ENCODE results near the gene KRT77. TPM values are rescaled to one million over a fixed set of nuclear protein-coding genes. Genes with fewer than 3 reads are reported as not detected.

Gene KRT77
- total RNA-seq, 1 donor from 2014 or later, result not detected

DNA sequence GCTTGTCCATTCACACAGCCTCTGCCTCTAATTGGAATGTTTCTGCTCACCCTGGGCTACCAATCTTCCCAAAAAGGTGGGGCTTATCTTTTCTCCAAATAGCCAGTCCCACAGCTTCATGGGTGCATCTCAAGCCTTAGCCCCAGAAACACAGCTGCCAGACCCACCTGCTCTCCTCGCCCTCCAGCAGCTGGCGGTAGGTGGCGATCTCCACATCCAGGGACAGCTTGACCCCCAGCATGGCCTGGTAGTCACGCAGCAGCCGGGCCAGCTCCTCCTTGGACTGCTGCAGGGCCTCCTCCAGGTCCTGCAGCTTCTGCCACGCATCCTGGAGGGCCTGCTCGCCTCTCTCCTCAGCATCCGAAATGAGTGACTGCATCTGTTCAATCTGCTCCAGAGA is 11.1 kb downstream of the KRT77 start:
- DNase-seq (ENCODE audit: low spot score), result no peak

DNA sequence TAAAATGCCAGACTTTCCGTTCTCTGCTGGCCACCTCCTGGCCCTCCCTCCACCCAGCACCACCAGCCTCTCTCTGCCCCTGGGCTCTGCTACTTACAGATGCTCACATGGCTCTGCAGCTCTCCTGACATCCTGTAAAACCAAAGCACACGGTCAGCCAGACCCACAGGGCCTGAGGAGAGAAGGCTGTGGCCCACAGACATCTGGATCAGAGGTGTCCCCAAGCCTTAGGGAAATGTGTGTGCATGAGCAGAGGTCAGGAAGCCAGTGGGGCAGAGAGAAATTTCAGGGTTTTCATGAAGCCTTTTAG is 11.5 kb downstream of the KRT77 start:
- DNase-seq (ENCODE audit: low spot score), result no peak

DNA sequence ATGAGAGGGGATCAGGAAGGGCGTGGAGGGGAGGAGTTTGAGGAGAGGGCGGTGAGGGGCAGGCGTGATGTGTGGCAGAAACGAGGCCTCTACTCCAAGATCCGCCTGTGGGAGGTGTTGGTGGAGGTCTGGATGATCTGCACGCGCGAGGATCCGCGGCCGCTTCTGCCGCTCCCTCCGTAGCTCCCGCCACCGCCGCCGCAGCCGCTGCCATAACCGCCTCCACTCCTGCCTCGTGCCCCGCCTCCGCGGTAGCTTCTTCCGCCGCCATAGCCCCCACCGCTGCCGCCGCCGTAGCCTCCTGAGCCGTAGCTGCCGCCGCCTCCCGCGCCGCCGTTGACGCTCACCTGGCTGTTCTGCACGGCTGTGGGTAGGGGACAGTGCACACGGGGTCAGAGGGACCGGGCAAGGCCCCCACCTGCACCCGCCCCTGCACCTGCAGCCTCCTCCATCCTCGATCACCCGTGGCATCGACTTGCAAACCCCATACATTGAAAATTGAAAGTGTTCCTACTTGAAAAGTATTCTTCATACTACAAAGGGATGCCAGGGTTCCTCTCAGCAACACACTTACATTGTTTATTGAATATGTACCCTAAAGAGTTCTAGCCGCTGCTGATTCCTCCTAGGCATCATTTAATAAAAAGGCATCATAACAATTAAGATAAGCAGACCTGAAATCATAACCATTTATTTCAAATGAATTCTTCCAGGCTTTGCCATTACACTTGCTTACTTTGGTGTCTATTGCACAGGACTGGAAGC is 12.1 kb downstream of the KRT77 start:
- DNase-seq (ENCODE audit: low spot score), result no peak

DNA sequence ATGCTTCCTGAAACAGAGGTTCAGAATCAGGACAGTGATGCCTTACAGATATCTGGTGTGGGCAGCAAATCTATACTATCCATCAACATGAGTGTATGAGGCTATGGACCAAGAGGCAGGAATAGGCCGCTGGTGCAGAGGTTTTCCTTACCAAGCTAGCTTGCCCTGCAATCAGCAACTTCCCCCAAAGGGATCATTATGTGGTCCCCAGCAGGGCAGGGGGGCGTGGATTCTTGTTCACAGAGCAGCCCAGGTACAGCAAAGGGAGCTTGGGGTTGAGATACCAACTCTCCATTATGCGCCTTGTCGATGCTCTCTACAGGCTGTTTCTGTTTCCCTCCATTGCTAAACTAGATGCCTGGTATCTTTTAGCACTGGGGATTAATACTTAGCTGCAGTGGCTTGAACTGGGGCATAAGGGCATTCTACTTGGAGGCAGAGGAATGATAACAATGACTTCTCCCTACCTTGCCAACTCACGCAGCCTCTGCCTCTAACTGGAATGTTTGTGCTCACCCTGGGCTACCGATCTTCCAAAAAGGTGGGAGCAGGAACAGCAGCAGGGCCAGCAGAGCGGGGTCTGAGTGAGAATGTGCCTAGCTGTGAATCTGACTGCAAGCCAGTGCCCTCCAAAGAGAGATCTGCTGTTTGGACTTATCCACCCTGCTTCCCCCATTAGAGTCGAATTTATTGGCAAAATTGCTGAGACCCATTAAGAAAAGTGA is 12.8 kb downstream of the KRT77 start:
- no peak for DNase-seq (ENCODE audit: low spot score)

DNA sequence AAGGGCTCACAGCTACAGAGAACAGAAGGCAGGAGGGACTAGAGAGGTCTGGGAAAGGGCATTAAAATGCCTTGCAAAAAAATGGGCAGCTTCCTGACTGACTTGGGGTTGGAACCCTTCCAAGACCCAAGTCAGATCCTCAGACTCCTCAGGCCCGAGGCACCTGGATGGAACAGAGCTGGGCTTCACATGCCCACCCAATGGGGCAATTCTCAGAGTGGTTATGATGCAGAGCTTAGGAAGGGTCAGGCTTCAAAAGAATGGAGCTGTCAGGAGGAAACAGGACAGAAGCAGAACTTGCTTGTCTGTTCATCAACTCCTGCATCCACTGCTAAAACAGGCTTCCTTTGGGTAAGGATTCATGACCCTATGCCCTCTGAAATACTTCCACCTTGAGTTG is 13.4 kb downstream of the KRT77 start:
- DNase-seq (ENCODE audit: low spot score), result no peak

DNA sequence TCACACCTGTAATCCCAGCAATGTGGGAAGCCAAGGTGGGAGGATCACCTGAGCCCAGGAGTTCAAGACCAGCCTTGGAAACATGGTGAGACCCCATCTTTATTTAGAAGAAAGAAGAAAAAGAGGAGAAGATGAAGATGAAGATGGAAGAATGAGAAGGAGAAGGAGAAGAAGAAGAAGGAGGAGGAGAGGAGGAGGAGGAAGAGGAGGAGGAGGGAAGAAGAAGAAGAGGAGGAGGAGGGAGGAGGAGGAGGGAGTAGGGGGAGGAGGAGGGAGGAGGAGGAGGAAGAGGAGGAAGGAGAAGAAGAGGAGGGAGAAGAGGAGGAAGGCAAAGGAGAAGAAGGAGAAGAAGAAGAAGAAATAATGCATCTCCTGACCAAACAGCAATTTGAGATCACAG is 14.1 kb downstream of the KRT77 start:
- DNase-seq (ENCODE audit: low spot score), result no peak

DNA sequence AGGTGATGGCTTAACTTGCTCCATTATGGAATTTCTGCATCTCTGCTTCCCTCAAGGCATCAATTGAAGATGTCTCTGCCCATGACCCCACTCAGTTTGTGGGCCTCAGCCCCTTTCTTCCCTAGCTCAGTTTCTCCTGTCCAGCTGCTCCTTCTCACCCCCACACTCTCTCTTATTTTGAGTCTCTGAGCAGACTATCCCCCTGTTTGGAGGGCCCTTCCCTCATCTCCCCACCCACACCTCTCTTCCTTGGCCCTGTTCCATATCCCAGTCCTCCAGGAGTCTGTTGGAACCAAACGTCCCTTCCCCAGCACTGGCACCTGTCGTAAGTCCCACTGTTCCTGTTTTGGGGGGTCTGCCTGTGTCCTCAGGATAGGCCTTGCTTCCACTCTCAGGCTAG is 14.8 kb downstream of the KRT77 start:
- DNase-seq (ENCODE audit: low spot score), result no peak

DNA sequence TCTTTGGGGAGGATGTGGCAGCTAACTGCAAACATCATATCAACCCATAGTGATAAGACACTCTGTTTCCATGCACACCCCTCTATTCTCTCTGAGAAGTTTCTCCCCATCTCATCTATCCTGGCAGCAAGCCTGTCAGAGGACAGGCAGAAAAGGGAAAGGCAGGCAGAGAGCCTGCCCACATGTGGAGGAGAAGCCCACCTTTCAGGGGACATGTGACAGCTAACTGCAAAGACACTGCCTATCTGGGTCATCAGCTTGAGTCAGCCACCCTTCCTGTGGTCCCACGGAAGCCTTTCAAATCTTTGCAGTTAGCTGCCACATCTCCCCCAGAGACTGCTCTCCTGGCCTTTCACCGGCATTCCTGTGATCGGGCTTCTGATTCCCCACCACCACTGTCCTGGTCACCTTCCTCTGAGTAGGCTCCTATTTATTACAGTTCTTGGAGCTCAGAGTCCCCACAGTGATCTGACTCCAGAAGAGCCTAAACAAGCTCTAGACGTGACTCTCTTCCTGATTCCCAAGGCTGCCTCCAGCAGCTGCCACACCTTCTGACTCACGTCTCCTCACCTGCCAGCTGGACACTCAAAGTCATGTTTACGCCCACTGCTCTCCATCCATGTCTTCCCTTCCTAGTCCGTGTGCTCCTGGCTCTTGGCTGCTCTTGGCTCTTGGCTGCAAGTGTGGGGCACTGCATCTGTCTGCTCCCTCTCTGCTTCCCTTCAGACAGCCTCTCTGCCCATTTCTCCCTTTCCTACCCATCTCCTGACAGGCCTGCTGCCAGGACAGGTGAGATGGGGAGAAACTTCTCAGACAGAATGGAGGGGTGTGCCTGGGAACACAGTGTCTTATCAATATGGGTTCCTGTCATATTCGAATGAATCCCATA is 15.6 kb downstream of the KRT77 start:
- no peak for DNase-seq (ENCODE audit: low spot score)

DNA sequence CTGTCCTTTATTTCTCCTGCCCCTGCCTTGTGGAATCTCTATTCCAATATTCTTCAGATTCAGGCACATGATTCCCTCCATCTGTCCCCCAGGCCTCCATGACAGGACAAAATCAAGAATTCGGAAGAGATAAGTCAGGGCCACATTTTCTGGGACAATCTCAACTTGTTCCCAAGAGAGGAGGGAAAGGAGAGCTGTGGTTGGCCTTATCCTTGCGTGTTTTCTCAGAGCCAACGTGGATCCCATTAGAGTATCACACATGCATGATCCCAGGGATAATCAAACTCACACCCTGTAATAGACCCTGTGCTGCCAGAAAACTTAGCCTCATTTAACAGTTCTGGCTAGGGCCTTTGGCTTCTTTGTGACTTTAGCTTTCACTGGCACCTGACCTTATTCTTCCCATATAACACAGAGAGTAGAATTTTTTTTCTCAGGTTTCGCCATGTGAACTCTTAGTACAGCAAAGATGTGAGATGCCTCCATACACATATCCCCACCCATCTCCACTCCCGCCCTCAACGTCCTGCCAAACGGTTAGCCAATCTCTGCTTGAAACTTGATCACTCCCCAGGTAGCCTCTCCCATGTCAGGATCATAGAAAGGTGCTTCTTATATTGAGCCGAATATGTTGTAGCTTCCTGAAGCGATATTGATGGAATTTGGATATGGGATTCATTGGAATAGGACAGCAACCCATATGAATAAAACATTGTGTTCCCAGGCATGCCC is 16.4 kb downstream of the KRT77 start:
- DNase-seq (ENCODE audit: low spot score), result no peak

DNA sequence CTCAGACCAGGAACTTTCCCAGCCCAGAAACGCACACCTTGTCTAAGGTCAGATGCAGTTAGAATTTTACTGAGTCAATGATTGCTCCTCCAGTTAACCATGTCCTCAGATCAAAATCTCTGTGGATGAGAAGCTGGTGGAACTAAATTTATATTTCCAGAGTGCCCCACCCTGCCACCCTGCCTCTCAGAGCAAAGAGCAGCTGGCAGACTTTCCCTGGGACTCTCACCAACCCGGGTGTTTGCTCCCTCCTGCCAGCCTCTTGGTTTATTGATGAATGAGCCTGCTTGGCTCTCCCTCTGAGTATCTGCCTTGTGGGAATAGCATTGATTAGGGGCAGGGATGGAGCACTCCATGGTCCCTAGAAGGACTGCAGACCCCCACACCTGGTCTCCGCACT is 17.3 kb downstream of the KRT77 start:
- DNase-seq (ENCODE audit: low spot score), result no peak

DNA sequence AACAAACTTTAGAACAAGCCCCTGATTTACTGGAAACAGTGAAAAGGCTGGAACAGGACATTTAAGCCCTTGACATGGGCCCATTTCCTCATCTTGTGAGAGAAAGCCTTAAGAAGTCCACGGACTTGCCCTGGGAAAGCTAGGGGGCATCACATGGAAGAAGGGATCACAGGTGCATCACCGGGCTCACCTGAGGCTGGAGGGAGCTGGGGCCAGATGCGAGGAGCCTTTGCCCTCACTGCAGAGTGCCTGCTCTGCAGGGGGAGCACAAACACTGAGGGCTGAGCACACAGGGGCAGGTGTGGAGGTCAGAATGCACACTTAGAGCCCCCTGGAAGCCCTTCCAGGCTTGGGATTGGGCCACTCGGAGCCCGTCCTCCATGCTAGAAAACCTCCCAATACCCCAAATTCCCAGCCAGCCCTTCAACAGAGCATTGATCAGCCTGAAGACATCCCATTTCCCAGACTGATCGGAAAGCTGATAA is 17.9 kb downstream of the KRT77 start:
- DNase-seq (ENCODE audit: low spot score), result no peak

DNA sequence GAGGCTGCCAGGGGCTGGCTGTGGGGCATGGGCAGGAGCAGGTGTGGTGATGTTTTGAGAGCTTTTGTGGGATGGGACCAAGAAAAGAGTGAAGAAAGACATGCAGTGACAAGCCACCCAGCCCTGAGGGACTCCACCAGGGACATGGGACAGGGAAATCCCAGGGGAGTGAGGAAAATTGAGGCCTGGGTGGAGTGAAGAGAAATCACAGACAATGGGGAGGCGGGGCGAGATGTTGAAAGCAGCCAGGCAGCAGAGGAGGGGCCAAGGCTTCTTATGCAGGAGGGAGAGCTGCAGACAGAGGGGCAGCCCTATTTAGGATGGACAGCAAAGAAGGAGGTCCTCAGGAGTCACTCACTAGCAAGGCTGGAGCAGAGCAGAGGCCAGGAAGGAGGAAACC is 18.9 kb downstream of the KRT77 start:
- no peak for DNase-seq (ENCODE audit: low spot score)

DNA sequence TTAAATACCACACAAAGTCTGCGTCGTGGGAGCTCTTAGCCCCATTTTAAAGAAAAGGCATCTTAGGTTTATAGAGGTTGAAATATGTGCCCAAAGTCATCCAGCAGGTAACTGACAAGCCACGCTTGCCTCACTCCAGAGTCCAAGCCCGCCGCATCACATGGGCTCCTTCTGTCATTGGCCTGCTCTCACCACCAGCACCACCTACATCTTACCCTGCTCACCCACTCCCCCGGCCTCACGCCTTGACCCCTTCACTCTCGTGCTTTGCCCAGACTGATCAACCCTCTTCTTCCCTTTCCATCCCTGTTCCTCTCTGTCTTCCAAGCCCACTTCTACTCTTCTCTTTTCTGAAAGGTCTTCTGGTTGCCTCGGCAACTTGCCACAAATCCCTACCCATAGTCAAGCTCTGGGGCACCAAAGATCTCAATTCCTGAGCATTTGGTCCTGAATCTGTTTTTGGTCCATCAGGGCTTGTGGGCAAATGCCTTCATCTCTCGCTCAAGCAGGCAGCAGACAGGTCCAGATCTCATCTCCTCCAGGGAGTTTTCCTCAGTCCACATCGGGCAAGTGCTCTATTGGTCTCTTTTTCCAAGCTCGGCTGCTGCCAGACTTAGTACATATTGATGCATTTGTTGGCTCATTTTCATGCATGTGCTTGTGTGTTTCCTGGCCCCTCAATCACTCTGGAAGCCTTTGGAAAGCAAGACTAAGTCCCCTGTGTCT is 19.6 kb downstream of the KRT77 start:
- DNase-seq (ENCODE audit: low spot score), result no peak

DNA sequence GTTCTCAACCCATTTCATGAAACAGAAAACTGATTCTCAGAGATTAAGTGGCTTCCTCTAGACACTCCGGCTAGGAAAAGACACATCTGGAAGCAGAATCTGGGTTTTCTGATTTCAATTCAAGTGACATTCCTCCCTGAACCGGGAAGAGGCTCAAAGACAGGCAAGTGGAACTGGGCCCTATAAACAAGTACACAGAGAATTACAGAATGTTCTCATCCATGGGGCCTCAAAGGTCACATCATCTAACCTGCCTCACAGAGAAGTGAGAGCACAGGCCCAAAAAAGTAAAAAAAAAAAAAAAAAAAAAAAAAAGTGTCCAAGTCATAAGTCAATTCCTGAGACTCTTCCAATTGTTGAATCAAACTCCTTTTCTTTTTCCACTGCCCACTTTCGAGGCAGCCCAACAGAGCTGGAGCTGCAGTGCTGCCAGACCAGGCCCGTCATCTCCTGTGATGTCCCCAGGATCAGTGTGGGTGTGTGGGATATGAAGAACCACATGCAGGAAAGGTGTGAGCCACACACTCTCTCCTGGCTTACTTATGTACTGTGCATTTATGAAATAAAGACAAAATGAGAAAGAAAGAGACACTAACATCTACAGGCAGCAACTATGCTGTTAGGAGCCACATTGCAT is 20.3 kb downstream of the KRT77 start:
- no peak for DNase-seq (ENCODE audit: low spot score)

DNA sequence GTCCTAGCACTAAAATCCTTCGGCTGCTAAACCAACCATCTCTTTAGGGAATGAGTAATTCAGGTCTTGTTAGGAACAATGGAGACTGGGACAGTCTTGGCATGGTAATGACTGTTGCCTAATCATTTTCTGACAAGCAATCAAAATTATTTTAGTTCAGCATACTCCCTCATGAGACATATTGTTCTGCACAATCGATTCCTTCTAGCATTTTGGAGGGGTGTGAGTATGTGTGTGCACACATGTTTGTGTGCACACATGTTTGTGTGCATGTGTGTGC is 21.0 kb downstream of the KRT77 start:
- no peak for DNase-seq (ENCODE audit: low spot score)

DNA sequence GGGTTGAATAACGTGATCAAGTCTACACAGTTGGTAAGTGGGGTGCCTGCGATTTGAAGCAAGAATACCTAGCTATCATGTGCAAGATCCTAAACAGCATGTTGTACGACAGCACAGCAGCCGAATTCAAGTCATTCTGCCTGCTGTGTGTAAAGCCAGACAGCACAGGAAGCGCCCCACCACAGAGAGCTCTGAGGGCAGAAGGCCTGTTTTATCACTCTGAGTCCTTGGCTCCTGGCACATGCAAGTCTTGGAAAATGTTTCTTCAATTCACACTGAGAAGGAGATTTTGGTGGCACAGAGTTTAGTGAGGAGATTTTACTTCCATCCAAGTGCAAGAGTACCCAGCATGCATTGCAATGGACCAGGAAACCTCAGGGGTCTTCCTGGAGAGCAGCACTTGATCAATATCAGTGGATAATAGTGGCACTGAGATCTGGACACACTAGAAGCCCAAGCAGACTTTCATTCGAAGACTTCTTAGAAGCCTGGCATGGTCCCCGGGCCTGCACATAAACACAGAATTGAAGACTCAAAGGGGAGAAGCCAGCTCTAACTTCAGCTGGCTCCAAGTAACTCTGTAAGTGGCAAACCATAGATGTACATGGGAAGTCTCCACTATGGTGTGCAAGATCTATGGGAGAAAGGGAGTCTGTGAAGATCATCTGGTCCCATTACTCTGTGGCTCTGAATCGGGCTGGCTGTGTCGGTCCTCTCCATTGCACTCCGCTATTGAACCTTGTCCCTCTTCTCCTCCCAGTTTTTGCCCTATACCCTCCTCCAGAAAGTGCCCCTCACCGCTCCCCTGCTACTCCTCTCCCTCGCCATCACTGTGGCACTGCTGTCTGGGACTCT is 21.6 kb downstream of the KRT77 start:
- no peak for DNase-seq (ENCODE audit: low spot score)

DNA sequence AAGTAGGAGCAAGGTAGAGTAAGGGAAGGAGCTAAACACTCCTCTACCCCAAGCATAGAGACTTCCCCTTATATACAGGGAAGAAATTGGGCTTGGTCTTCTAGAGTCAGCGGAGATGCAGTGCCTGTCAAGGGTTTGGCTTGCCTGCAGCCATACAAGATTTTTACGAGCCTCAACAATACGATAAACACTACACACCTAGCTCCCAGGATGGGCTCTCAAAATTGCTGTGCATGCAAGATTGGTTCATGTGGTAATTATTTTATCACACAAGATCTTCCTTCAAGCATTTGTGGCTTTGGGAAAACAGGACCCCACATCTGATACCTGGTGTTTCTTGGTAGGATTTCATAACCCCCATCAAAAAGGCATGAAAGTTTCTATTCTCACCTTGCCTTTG is 23.0 kb downstream of the KRT77 start, which contains the start of gene KRT1:
KRT1 (minus strand) TSS at position 45 of the 400 bp plus-strand sequence. CDS start 59 bp downstream, outside the sequence.
- no peak for DNase-seq (ENCODE audit: low spot score)

DNA sequence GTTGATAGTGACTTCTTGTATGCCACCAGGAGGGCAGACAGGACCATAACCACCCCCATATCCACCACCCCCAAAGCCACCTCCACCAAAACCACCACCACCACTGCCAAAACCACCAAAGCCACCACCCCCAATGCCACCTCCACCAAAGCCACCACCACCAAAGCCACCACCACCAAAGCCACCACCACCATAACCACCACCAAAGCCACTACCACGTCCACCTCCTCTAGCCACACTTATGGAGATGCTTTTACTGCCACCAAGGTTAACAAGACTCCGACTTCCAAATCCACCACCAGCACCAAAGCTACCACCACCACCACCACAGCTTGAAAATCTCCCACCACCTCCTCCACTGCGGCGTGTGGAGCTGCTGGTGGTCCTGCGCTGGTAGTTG is 23.4 kb downstream of the KRT77 start:
- no peak for DNase-seq (ENCODE audit: low spot score)

DNA sequence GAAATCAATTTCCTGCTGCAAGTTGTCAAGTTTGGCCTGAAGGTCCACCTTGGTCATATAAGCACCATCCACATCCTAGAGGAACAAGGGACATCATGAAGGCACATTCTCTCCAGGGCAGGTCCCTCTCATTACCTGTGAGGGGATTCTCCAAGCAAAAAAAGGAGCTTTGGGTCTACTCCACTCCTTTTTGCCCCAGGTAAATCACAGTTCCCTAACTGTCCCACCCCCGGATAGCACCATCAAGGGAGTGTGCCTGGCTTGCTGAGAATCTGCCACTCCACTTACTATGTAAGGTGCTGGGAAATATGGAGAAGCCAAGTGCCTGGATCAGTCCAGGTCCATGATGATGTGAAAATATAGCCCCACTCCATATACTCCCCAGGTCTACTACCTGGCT is 25.7 kb downstream of the KRT77 start:
- DNase-seq (ENCODE audit: low spot score), result no peak

DNA sequence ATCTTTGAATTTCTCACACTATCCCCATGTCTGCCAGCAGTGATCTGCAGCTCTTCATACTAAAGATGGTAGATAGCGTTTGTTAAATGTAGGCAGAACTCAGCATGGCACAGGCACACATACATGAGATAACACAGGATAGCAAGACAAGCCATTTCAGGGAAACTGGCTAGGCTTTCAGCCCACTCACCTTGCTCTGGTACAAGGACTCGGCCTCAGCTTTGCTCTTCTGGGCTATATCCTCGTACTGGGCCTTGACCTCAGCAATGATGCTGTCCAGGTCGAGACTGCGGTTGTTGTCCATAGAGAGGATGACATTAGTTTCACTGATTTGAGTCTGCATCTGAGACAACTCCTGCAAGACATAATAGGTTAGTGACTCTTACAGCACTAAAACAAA is 26.2 kb downstream of the KRT77 start:
- no peak for DNase-seq (ENCODE audit: low spot score)
